ENCODE results near the gene POLR2F.

POLR2F gene

GRCh38 chr22:38014083-38014482 lies 60.6 kb downstream of the POLR2F start:
- H3K4me3 ChIP-seq (ENCODE audit: low read length): no peak overlapping the region
- TF ChIP-seq ZNF274 (IDR thresholded peaks at IDR 0.05; ENCODE audit: low read depth, low read length): no peak

GRCh38 chr22:38016182-38017151 lies 63.0 kb downstream of the POLR2F start:
- no peak for TF ChIP-seq ZNF274 (IDR thresholded peaks at IDR 0.05; ENCODE audit: low read depth, low read length)
- no peak overlapping the region for H3K4me3 ChIP-seq (ENCODE audit: low read length)

- no peak overlapping the region for H3K4me3 ChIP-seq (ENCODE audit: low read length)
- no peak for TF ChIP-seq ZNF274 (IDR thresholded peaks at IDR 0.05; ENCODE audit: low read depth, low read length)
Measured at GRCh38 chr22:38017272-38017920, 63.9 kb downstream of the POLR2F start.

GRCh38 chr22:38017939-38018885 lies 64.7 kb downstream of the POLR2F start:
- no peak for TF ChIP-seq ZNF274 (IDR thresholded peaks at IDR 0.05; ENCODE audit: low read depth, low read length)
- no peak overlapping the region for H3K4me3 ChIP-seq (ENCODE audit: low read length)

Data from GM08714 (cell line).